ENCODE data around the gene TMA7B. TPM values are rescaled to one million over a fixed set of nuclear protein-coding genes. Genes with fewer than 3 reads are reported as not detected.
"Not testable (repeated sequence)": the region's sequence is repeated elsewhere in the genome, so short reads cannot be mapped to it uniquely, and the experiment has no call there.

TMA7B gene
- total RNA-seq, 2 donors from 2014 or later = 0.29 TPM; not detected in 1

DNA sequence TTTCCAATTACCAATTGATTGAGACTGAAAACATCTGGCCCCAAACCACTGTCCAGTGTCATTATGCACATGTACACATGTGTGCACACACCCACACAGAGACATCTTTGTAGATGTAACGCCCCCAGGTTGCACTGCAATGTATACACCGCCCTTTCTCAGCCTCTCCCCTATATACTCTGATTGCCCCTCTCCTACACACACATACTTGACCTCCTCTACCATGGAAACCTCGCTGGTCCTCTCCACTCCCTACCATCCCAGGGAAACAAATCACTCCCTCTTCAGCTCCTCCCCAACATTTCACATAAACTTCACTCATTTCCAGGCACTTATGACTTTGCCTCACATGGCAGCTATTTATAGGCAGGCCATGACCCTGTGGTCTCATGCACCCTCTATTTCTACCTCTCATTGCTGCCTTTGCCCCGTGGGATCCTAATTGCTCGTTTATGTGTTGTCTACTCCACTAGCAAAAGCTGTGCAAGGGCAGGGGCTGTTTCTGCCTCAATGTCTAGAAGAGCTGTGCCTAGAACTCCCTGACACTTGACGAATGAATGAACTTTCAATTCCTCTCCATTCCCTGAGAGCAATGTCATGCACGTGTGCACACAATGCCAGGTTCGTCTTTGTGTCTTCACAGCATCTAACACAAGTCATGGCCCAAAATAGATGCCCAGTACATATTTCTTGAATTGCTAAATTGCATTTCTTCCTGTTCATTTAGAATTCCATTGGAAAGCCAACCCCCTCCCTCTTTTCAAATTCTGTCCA lies 10.0 kb upstream of the TMA7B start:
- no peak for DNase-seq (ENCODE audit: low spot score)
- intact Hi-C loops (cut with DNase I) = no loop called here

DNA sequence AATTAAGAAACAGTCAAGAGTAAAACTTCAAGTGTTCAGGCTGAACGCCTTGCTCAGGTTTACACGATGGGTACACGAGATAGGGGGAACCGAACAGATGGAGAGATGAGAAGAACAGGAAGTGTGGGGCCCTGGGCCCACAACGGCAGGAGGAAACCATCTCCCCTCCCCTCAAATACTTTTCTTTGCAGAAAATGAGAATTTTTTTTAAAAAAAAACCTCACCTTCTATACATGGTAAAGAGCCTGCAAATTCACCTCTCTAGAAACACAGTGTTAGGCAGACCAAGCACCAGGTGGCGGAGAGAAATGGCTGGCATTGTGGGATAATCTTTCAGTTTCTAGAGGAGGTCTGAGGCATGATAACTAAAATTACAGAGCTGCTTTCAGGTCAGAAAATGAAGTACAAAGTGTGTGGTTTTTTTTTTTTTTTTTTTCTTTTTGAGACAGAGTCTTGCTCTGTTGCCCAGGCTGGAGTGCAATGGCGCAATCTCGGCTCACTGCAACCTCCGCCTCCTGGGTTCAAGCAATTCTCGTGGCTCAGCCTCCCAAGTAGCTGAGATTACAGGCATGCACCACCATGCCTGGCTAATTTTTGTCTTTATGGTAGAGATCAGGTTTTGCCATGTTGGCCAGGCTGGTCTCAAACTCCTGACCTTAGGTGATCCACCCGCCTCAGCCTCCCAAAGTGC lies 8.4 kb upstream of the TMA7B start:
- intact Hi-C loops (cut with DNase I) = not testable (repeated sequence)

DNA sequence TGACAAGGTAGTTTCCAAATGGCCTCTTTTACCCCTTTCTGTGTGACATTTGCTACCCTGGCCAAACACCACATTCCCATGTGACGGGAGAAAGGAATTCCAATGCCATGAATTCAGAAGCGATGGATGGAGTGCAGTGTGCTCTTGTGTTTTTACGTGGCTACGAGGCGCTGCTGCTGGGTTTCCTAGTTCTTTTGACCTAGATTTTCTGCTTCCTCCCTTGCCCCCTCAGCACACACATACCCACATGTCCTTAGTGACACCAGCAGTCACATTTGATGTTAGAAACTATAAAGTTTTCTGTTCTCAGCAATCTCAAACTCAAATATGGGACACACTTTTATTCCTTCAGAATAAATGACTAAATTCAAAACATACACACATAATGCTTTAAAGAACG lies 7.8 kb upstream of the TMA7B start:
- intact Hi-C loops (cut with DNase I) = no loop called here
- no peak for DNase-seq (ENCODE audit: low spot score)

More for the DNA sequence above, 8.4 kb upstream of the TMA7B start:
- DNase-seq (ENCODE audit: low spot score) = not testable (repeated sequence)

DNA sequence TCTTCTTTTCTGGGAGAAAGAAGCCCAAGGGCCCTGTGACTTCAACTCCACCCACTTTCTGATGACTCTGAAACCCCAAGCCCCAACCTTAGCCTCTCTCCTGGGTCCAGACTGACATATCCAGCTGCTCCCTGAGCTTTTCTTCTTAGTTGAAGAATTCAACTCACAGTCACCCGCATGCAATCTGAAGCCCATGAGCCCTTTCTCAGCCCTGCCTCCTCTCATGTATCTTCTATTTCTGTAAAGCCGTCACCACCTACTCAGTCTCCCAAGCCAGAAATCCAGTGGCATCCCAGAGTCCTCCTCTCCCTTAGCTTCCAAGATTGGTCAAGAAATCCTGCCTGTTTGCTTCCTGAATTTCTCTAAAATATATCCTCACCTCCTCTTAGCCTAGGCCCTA lies 7.1 kb upstream of the TMA7B start:
- intact Hi-C loops (cut with DNase I) = no loop called here
- DNase-seq (ENCODE audit: low spot score) = no peak

DNA sequence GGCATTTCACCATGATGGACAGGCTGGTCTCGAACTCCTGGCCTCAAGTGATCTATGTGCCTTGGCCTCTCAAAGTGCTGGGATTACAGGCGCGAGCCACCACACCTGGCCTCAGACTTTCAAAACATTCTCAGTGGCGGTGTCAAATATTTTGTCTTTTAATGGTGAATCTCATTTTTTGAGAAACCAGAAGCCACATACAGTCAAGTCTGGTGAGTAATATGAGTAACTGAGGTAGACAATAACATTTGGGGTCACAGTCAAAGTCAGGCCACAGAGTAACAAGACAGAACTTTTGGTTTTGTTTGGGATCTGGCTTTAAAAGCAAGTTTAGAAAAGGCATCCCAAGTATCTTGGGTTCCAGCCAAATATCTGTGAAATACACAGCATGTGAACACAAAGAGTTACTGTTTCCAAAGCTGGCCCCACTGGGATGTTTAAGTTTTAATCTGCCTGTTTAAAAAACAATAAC lies 5.6 kb upstream of the TMA7B start:
- DNase-seq (ENCODE audit: low spot score) = no peak
- intact Hi-C loops (cut with DNase I) = no loop called here

DNA sequence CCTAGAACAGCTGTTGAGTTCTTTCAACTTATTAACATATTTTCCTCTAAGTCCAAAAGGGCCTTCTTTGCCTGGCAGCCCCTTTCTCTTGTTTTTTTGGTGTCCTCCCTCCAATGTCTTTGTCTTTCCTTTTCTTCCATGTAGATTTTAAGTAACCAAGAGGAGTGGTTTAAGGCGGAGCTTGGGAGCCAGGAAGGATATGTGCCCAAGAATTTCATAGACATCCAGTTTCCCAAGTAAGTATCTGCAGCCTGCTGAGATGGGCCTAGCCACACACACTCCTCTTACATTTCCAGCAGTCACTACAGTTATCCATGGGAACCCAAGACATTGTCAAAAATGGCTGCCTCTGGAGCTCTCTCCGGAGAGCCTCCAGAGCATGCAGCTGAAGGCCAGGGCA lies 4.5 kb upstream of the TMA7B start:
- DNase-seq (ENCODE audit: low spot score) = no peak
- intact Hi-C loops (cut with DNase I) = no loop called here

DNA sequence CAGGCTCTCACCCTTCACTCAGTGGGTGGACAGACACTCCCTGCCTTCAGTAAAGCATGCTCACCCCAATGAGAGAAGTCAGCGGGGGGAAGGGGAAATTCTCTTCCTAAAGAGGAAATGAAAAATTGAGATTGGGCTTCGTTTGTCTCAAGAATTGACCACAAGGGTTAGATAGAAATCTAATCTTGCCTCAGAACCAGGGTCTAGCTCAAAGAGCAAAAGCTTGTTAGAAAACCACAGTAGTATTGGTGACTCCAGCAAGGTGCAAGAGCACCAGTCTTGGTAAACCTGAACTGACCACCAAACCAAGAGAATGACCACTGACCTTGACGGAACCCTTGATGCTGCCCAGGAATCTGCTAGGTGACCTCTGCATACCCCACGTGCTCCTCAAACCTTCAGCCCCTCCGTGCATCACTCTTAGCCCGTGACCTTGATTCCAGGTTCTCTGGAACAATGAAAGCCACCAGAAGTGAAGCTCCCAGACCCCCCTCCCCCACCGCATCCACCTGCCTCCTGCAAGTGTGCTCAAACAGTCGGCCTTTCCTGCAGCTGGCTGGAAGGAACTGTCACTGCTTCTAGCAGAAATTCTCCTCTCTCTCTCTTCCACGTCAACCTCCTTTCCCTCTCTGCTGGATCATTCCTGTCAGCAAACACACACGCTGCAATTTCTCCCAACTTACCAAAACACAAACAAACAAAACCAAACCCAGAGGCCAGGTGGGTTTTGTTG lies 3.1 kb upstream of the TMA7B start:
- no peak for DNase-seq (ENCODE audit: low spot score)
- intact Hi-C loops (cut with DNase I) = no loop called here

DNA sequence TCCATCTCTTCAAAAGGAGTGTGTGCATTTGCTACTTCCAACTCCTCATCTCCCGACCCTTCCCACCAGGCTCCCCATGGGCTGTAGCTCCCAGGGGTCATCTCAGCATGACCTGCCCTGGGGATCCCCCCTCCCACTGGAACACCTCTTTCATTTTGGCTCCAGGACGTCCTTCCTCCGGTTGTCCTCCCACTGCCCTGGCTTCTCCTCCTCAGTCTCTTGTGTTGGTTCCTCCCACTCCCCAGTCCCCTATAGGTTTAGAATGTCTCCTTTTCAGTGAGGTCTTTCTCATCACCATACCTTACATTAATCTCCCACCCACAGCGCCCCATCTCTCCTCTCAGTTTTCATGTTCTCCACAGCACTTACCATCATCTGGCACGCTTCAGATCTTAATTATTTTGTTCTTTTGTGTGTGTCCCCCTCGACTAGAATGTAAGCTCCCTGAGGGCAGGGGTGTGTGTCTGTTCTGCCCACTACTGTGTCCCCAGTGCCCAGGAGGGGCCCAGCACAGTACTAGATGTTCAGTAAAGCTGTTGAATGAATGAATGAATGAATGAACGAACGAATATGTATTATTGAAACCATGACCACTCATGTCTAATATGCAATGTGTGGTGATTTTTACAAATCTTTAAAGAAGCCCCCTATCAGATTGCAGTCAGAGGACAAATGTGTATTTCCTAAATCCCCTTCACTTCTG lies 2.0 kb upstream of the TMA7B start:
- no peak for DNase-seq (ENCODE audit: low spot score)
- intact Hi-C loops (cut with DNase I) = no loop called here

DNA sequence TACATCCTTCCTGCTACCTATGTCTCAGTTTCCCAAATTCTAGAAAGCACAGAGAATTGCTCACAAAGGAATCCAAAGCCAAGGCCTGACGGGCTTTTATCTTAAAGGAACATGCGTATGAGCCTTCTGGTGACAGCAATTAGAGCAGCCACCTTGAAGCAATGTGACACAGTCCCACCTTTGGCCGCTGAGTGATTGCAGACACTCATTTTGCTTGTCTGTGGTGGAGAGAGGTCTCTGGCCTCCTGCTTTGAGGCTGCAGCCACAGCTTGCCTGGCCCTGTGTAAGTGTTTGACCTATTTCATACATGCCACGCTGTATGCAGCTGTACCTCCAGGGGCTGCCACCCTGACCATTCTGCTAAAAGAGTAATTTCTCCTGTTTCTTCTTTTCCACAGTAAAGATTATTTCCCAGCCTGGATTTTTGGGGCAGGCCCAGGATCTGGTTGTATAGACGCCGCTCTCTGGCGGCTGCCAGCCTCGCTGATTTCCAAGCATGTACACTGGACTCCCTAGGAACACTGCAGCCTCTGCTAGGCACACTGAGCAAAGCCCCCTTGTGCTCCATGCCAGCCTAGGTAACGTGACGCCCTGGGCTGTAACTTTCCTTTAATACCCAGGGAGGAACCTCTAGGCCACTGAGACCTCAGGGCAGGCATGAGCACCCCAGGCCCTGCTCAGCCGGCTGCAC lies 1.1 kb upstream of the TMA7B start:
- no peak for DNase-seq (ENCODE audit: low spot score)
- intact Hi-C loops (cut with DNase I) = no loop called here

DNA sequence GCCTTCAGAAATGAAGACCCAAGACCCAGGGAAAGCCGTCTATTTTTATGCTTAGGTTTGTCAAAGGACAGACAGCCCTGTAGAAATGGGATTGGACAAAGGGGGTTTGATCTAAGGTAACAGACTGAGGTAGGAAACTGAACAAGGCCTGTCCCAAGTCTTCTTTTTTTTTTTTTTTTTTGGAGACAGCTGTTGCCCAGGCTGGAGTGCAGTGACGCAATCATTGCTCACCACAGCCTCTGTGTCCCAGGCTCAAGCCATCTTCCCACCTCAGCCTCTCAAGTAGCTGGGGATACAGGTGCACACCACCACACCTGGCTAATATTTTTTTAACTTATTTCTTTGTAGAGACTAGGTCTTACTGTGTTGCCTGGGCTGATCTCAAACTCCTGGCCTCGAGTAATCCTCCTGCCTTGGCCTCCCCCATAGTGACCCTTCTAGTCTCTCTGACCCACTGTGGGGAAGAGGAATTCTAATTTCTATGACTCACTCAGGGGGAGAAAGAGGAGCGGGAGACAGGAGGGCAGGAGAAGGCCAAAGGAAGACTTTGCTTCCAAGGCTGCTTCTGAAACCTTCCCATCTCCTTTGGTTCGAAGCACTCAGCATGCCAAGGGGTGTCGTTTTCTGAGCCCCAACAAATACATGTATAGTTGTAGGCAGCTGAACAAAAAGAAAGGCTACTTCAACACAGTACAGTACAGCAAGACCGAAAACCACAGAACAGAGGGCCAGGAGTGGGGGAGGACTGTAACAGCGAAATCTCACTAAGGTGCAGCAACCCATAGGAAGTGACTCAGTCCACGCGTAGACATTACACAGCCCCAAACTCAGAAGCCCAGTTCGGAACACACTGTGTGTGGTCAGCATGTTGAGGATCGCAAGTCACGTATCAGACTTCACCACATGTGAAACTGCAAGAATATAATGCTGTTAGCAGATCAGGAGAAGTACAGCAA lies 872 bp downstream of the TMA7B start:
- intact Hi-C loops (cut with DNase I) = no loop called here
- no peak for DNase-seq (ENCODE audit: low spot score)

DNA sequence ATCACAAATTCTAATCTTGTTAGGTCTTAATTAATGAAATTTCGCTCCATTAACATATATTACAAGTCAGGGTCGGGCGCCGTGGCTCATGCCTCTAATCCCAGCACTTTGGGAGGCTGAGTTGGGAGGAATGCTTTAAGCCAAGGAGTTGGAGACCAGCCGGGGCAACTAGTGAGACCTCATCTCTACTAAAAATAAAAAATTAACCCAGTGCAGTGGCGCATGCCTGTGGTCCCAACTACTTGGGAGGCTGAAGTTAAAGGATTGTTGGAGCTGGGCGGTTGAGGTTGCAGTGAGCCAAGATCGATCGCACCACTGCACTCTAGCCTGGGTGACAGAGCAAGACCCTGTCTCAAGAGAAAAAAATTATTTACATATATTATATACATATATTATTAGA lies 1.9 kb downstream of the TMA7B start:
- no peak for DNase-seq (ENCODE audit: low spot score)
- intact Hi-C loops (cut with DNase I) = no loop called here

DNA sequence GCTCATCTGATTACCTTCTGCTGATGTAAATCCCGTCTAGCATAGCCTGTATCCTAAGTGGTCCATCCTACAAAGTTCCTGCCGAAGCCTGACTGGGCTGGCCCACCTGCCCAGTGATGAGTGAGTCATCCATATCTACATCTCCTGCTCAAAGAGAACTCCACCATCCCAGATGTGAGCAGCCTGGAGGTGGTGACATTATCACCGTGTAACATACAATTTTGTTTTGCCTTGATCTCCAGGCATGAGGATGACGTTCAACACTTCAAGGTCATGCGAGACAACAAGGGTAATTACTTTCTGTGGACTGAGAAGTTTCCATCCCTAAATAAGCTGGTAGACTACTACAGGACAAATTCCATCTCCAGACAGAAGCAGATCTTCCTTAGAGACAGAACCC lies 5.6 kb downstream of the TMA7B start:
- DNase-seq (ENCODE audit: low spot score) = no peak
- intact Hi-C loops (cut with DNase I) = no loop called here

DNA sequence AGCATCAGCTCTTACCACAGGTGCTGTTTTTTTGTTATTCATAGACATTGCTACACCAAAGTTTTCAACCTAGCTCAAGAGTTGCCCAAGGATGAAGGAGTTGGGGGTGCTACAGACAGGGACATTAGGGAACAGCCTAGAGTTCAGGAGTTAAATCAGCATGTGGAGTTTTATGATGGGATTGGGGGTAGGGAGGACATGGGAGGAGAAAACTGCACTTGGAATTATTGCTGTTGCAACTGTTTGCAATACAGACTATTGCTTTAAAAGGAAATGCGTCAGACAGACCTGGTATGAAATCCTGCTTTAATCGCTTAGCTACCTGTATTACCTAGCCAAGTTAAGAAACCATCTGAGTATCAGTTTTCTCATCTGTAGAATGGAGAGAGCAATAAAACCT lies 6.3 kb downstream of the TMA7B start:
- DNase-seq (ENCODE audit: low spot score) = no peak
- intact Hi-C loops (cut with DNase I) = no loop called here

DNA sequence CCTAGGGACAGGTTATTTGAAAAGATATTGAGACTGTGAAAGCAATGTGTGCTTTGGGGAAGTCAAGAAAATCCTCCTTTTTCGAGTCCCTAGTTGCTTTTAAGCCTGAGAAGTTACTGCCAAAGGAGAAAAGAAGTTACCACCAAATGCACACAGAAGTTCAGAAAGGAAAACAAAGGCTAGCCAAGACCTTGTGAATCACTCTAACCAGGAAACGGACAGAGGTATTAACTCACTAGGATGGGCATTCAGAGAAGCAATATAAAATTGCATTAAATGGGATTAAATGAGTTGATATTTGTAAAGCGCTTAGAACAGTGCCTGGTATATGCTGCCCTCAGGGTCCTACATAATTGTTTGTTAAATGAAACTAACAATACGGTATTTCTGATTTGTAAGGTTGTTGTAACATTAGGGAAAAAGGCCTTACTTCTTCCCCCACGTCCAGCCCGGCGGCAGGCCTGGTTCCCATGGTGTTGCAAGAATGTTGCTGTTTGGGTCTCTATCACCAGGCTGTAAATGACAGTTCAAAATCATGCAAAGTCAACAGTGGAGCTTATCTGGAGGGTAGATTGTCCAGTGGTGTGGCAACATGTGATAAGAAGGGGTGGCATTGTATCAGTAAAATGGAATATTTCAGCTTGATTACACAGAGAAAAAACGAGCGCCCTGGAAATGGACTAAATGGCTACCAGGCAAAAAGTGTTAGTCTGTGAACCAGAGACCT lies 7.1 kb downstream of the TMA7B start:
- intact Hi-C loops (cut with DNase I) = no loop called here
- DNase-seq (ENCODE audit: low spot score) = no peak

DNA sequence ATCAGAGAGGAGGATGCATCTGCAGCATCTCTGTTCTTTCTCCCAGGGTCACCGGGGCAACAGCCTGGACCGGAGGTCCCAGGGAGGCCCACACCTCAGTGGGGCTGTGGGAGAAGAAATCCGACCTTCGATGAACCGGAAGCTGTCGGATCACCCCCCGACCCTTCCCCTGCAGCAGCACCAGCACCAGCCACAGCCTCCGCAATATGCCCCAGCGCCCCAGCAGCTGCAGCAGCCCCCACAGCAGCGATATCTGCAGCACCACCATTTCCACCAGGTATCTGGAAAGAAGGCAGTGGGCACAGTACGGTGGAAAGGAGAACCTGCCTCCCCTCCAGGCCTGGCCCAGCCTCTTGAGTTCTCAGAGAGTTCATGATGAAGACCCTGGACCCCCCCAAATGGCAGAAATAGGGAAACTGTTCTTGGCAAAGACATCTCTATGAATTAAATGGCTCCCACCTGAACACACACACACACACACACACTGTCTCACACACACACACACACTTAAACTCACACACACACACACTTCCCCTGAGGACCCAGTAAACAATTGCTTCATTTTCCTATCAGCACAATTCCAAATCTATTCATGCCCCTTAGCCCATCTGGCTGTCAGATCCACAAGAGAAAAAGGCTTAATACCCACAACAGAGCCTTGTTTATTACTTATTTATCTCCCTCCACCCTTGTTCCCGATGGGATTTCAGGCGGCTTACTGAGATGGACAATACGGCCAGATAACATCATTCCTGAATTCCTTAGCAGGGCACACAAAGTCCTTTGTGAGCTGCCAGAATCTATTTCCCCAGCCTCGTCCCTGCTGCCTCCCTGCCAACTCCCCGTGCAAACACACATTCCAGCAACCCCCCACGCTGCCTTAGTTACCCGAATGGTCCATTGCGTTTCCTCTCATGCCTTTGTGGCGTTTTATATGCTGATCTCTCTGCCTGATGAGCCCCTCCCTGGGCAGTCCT lies 8.1 kb downstream of the TMA7B start:
- no peak for DNase-seq (ENCODE audit: low spot score)
- intact Hi-C loops (cut with DNase I) = no loop called here

DNA sequence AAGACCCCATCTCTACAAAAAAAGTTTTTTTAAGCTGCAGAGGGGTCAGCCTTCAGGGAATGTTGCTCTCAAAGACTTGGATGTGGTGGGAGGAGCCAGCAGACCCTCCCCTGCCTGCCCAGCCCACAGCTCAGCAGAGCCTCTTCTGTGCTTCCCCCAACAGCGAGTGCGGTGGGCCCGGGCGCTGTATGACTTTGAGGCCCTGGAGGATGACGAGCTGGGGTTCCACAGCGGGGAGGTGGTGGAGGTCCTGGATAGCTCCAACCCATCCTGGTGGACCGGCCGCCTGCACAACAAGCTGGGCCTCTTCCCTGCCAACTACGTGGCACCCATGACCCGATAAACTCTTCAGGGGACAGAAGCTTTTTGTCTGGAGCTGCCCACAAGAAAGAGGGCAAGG lies 10.5 kb downstream of the TMA7B start:
- DNase-seq (ENCODE audit: low spot score) = no peak
- intact Hi-C loops (cut with DNase I) = no loop called here

Data from posterior vena cava (tissue), 2 donors.